Rectal smooth muscle tissue (tissue), 1 donor: Measurements from ENCODE around the gene CA5A.
"Not testable (repeated sequence)": the region's sequence is repeated elsewhere in the genome, so short reads cannot be mapped to it uniquely, and the experiment has no call there.

Source experiments
- H3K27ac ChIP-seq: one replicate; pipeline ENCODE4 v1.7.0; 2013; ENCODE audit warnings: low read depth, low read length, inconsistent platforms
- H3K27me3 ChIP-seq: one replicate; pipeline ENCODE4 v1.7.0; 2013; ENCODE audit warnings: low read length; ENCODE audit not compliant: control insufficient read depth, insufficient read depth
- H3K36me3 ChIP-seq: one replicate; pipeline ENCODE4 v1.7.0; 2013; ENCODE audit warnings: low read length; ENCODE audit not compliant: control insufficient read depth, insufficient read depth
- H3K4me1 ChIP-seq: one replicate; pipeline ENCODE4 v1.7.0; 2013; ENCODE audit warnings: low read length; ENCODE audit not compliant: control insufficient read depth, insufficient read depth
- H3K4me3 ChIP-seq: one replicate; pipeline ENCODE4 v1.7.0; 2013; ENCODE audit warnings: low read length
- H3K9ac ChIP-seq: one replicate; pipeline ENCODE4 v1.7.0; 2013; ENCODE audit warnings: low read length

CA5A gene

GRCh38 chr16:87950765-87951551 is 14.6 kb upstream of the CA5A start, which contains the start of gene BANP:
Gene BANP (plus strand): TSS chr16:87951434. CDS start chr16:87975116, 23,682 bp downstream.
- H3K4me1 ChIP-seq: peaks cover 3% of the 10 kb centered on the region
- H3K36me3 ChIP-seq: no peaks in the 10 kb centered on the region
- peak within 1 kb of the TSS; percentile 91 for H3K4me3 ChIP-seq
- peak within 1 kb of the TSS; percentile 98 for H3K27ac ChIP-seq
- H3K27me3 ChIP-seq: no peaks in the 10 kb centered on the region
- H3K9ac ChIP-seq: peak within 1 kb of the TSS; percentile 92

GRCh38 chr16:87949071-87949744 is 12.9 kb upstream of the CA5A start:
- H3K36me3 ChIP-seq: no peaks in the 10 kb centered on the region
- no peaks in the 10 kb centered on the region for H3K27me3 ChIP-seq
- no peak overlapping the region for H3K27ac ChIP-seq
- no peak overlapping the region for H3K9ac ChIP-seq
- peaks cover 5% of the 10 kb centered on the region for H3K4me1 ChIP-seq
- H3K4me3 ChIP-seq: no peak overlapping the region

GRCh38 chr16:87948735-87949070 is 12.4 kb upstream of the CA5A start:
- no peak overlapping the region for H3K27ac ChIP-seq
- peaks cover 5% of the 10 kb centered on the region for H3K4me1 ChIP-seq
- H3K36me3 ChIP-seq: no peaks in the 10 kb centered on the region
- no peaks in the 10 kb centered on the region for H3K27me3 ChIP-seq
- H3K4me3 ChIP-seq: no peak overlapping the region
- no peak overlapping the region for H3K9ac ChIP-seq

- H3K9ac ChIP-seq: no peak overlapping the region
These were observed 11.8 kb upstream of the CA5A start for GRCh38 chr16:87948119-87948545.

GRCh38 chr16:87947356-87948118 is 11.2 kb upstream of the CA5A start:
- no peaks in the 10 kb centered on the region for H3K27me3 ChIP-seq
- H3K4me3 ChIP-seq: no peak overlapping the region
- H3K4me1 ChIP-seq: peaks cover 5% of the 10 kb centered on the region
- no peaks in the 10 kb centered on the region for H3K36me3 ChIP-seq
- H3K9ac ChIP-seq: no peak overlapping the region
- no peak overlapping the region for H3K27ac ChIP-seq

More at GRCh38 chr16:87948119-87948545, 11.8 kb upstream of the CA5A start:
- no peaks in the 10 kb centered on the region for H3K36me3 ChIP-seq
- H3K27ac ChIP-seq: no peak overlapping the region
- H3K4me3 ChIP-seq: no peak overlapping the region
- H3K27me3 ChIP-seq: no peaks in the 10 kb centered on the region
- peaks cover 5% of the 10 kb centered on the region for H3K4me1 ChIP-seq

GRCh38 chr16:87946596-87947347 is 10.4 kb upstream of the CA5A start:
- Histone ChIP-seq H3K4me3 (no peak overlapping the region), H3K36me3 (no peaks in the 10 kb centered on the region), H3K9ac (no peak overlapping the region), H3K4me1 (peaks cover 5% of the 10 kb centered on the region), H3K27me3 (no peaks in the 10 kb centered on the region), H3K27ac (peak overlapping the region; percentile 86)

GRCh38 chr16:87945351-87946042 is 9.2 kb upstream of the CA5A start:
- Histone ChIP-seq H3K4me1 (peaks cover 5% of the 10 kb centered on the region), H3K27ac (peak overlapping the region; percentile 86), H3K4me3 (peak overlapping the region; percentile 74), H3K27me3 (no peaks in the 10 kb centered on the region), H3K36me3 (no peaks in the 10 kb centered on the region), H3K9ac (peak overlapping the region; percentile 40)

GRCh38 chr16:87942680-87943079 is 6.4 kb upstream of the CA5A start:
- no peak overlapping the region for H3K4me3 ChIP-seq

GRCh38 chr16:87939562-87940423 is 3.5 kb upstream of the CA5A start:
- H3K4me3 ChIP-seq: no peak overlapping the region

More at GRCh38 chr16:87942680-87943079, 6.4 kb upstream of the CA5A start:
- Histone ChIP-seq H3K4me1 (peaks cover 5% of the 10 kb centered on the region), H3K27me3 (no peaks in the 10 kb centered on the region), H3K27ac (no peak overlapping the region), H3K36me3 (no peaks in the 10 kb centered on the region), H3K9ac (no peak overlapping the region)

GRCh38 chr16:87938412-87938949 is 2.2 kb upstream of the CA5A start:
- Histone ChIP-seq H3K27ac (no peak overlapping the region), H3K4me1 (no peaks in the 10 kb centered on the region), H3K4me3 (no peak overlapping the region), H3K36me3 (no peaks in the 10 kb centered on the region), H3K9ac (no peak overlapping the region), H3K27me3 (no peaks in the 10 kb centered on the region)

More at GRCh38 chr16:87939562-87940423, 3.5 kb upstream of the CA5A start:
- Histone ChIP-seq H3K9ac (no peak overlapping the region), H3K36me3 (no peaks in the 10 kb centered on the region), H3K27ac (no peak overlapping the region), H3K27me3 (no peaks in the 10 kb centered on the region), H3K4me1 (no peaks in the 10 kb centered on the region)

- H3K4me3 ChIP-seq, H3K9ac ChIP-seq, H3K27me3 ChIP-seq, H3K4me1 ChIP-seq, H3K36me3 ChIP-seq, H3K27ac ChIP-seq: not testable (repeated sequence)
These were observed 858 bp upstream of the CA5A start for GRCh38 chr16:87937231-87937542.
